CD4-positive, alpha-beta T cell treated with Interleukin-15 for 1 hour (primary cell): ENCODE measurements around the gene NPDC1.
"Not testable (repeated sequence)": the region's sequence is repeated elsewhere in the genome, so short reads cannot be mapped to it uniquely, and the experiment has no call there.

Experiments used
- DNase-seq: peaks from one replicate; pipeline ENCODE4 v3.0.0-alpha.2; 2020

NPDC1 gene

GRCh38 chr9:137074657-137075274 is 28.8 kb upstream of the NPDC1 start:
- DNase-seq, result no peak

GRCh38 chr9:137073992-137074399 is 28.0 kb upstream of the NPDC1 start:
- no peak for DNase-seq

- DNase-seq, result no peak
Measured at GRCh38 chr9:137071282-137071681, 25.3 kb upstream of the NPDC1 start.

GRCh38 chr9:137070906-137071275 is 24.9 kb upstream of the NPDC1 start:
- no peak for DNase-seq

GRCh38 chr9:137070201-137070905 is 24.4 kb upstream of the NPDC1 start, which contains the start of gene SAPCD2:
Gene SAPCD2 (minus strand): TSS chr9:137070557. CDS start chr9:137070460, 97 bp downstream.
- peak; percentile 86 for DNase-seq

GRCh38 chr9:137069508-137070091 is 23.6 kb upstream of the NPDC1 start:
- no peak for DNase-seq

- DNase-seq, result no peak
Measured at GRCh38 chr9:137068539-137069507, 22.8 kb upstream of the NPDC1 start.

GRCh38 chr9:137067860-137068538 is 22.0 kb upstream of the NPDC1 start:
- peak; percentile 91 for DNase-seq

GRCh38 chr9:137066096-137066861 is 20.3 kb upstream of the NPDC1 start:
- DNase-seq, result no peak

- no peak for DNase-seq
Measured at GRCh38 chr9:137065336-137065967, 19.5 kb upstream of the NPDC1 start.

GRCh38 chr9:137064880-137065164 is 18.8 kb upstream of the NPDC1 start:
- no peak for DNase-seq

- DNase-seq, result peak; percentile 34
Measured at GRCh38 chr9:137064027-137064879, 18.3 kb upstream of the NPDC1 start.

GRCh38 chr9:137063311-137064026 is 17.5 kb upstream of the NPDC1 start:
- DNase-seq, result no peak

GRCh38 chr9:137062798-137063197 is 16.8 kb upstream of the NPDC1 start:
- not testable (repeated sequence) for DNase-seq

- no peak for DNase-seq
Measured at GRCh38 chr9:137062384-137062783, 16.4 kb upstream of the NPDC1 start.

GRCh38 chr9:137058521-137059234 is 12.7 kb upstream of the NPDC1 start:
- DNase-seq, result no peak

- DNase-seq, result no peak
Measured at GRCh38 chr9:137057545-137057944, 11.6 kb upstream of the NPDC1 start.

GRCh38 chr9:137056739-137057415 is 10.9 kb upstream of the NPDC1 start:
- no peak for DNase-seq
